Mammary epithelial cell (primary cell): ENCODE data around the gene POFUT1.

Experiments used
- CTCF ChIP-seq, 2 donors: IDR thresholded peaks in 1 of 2; conservative IDR thresholded peaks in 1 of 2; 2 replicates each; pipeline ENCODE4 v1.5.1; 2011 to 2012; ENCODE audit warnings: inconsistent platforms in 2 of 2, low read length in 2 of 2, mild to moderate bottlenecking in 2 of 2, control low read depth in 1 of 2, low read depth in 1 of 2; ENCODE audit not compliant: insufficient read depth in 1 of 2; ENCODE audit errors: extremely low read depth in 1 of 2
- EZH2 ChIP-seq: IDR thresholded peaks from 2 replicates; pipeline ENCODE4 v1.6.1; 2012; ENCODE audit warnings: low read length, inconsistent platforms, borderline replicate concordance

DNA sequence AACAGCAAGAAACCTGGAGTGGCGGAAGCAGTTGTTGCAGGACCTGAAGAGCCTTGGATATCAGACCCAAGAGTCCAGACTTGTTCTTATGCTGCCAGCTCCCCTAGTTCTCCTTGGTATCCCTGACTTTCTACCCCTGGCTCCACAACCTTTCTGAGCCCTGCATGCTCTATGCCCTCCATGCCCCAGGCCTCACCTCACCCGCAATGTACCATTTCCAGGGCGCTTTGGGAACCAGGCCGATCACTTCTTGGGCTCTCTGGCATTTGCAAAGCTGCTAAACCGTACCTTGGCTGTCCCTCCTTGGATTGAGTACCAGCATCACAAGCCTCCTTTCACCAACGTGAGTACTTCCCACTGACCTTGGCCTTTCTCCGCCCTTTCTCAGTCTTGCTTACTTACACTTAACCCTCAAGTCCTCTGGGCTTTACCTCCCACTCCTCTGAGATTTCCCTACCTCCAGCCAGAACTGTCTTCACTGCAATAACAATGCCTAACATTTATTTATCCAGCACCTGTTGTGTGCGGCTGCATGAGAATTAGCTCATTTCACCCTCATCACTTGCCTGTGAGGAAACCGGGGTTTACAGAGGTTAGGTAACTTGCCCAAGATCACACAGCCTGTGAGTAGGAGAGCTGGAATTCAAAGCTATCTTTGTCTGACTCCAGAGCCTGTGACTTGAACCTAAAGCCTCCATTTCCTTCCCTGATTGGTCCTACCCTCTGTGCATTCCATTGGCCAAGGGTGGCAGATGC is 2.3 kb downstream of the POFUT1 start:
- no peak for TF ChIP-seq CTCF (conservative IDR thresholded peaks at IDR 0.05 in 1 of 2, IDR thresholded peaks at IDR 0.05 in 1 of 2; ENCODE audit: extremely low read depth in 1 of 2, insufficient read depth in 1 of 2, low read depth in 1 of 2, low read length in 2 of 2)
- no peak for TF ChIP-seq EZH2
